Measurements from ENCODE around the gene IGF1R. TPM values are rescaled to one million over a fixed set of nuclear protein-coding genes. Genes with fewer than 3 reads are reported as not detected.
A peak's percentile ranks its signal among the peaks of the same experiment; 100 is the strongest.

Gene IGF1R
- total and polyA plus RNA-seq, 8 donors = 8.1 to 50.3 (median 36.0) TPM

- intact Hi-C loops (cut with DNase I) = loop anchor here in 2 of 3 donors (5.0 to 10.0 kb wide), 2 partner anchors 131 to 133 kb away; no protein-coding TSS in a partner anchor
- Histone ChIP-seq H3K9me3 (no peaks in the 10 kb centered on the region), H3K4me3 (no peak overlapping the region), H3K36me3 (no peaks in the 10 kb centered on the region), H3K27me3 (no peaks in the 10 kb centered on the region), H3K4me1 (peaks cover 0 to 25% (median 8%) of the 10 kb centered on the region in 3 donors), H3K27ac (no peak overlapping the region)
- DNase-seq = no peak
- TF ChIP-seq, protein P1, sequence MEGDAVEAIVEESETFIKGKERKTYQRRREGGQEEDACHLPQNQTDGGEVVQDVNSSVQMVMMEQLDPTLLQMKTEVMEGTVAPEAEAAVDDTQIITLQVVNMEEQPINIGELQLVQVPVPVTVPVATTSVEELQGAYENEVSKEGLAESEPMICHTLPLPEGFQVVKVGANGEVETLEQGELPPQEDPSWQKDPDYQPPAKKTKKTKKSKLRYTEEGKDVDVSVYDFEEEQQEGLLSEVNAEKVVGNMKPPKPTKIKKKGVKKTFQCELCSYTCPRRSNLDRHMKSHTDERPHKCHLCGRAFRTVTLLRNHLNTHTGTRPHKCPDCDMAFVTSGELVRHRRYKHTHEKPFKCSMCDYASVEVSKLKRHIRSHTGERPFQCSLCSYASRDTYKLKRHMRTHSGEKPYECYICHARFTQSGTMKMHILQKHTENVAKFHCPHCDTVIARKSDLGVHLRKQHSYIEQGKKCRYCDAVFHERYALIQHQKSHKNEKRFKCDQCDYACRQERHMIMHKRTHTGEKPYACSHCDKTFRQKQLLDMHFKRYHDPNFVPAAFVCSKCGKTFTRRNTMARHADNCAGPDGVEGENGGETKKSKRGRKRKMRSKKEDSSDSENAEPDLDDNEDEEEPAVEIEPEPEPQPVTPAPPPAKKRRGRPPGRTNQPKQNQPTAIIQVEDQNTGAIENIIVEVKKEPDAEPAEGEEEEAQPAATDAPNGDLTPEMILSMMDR (IDR thresholded peaks at IDR 0.05) = no peak
- no peak for FAIRE-seq
- WGBS, 2 donors = 88 to 91% methylated on average over 8 of the region's 8 CpGs
- ATAC-seq = no peak
Observed at GRCh38 chr15:98655732-98656131, 7.4 kb downstream of the IGF1R start.

DNA sequence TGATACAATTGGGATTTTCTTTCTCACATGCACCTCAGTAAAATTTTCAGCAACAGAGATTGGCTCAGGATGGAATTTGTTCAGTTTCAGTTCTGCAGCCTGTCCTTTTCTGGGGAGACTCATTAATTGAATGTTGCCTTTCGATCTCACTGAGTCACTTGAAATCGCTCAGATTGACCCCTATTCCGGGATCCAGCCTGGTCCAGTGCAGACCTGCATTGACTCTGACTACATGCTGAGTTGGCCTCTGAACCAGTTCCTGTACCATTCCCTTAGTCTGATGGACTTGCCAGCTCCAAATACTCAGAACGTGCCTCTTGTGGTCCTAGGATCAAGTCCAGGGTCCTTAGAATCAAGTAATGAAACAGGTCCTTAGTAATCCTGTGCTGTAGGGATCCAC lies 9.4 kb downstream of the IGF1R start:
- H3K4me1 ChIP-seq = peaks cover 0 to 17% (median 8%) of the 10 kb centered on the region in 3 donors
- intact Hi-C loops (cut with DNase I) = loop anchor here in 2 of 3 donors (5.0 to 10.0 kb wide), 2 partner anchors 133 to 135 kb away; no protein-coding TSS in a partner anchor
- FAIRE-seq (no peak), ATAC-seq (no peak), DNase-seq (no peak)
- no peaks in the 10 kb centered on the region for H3K27me3 ChIP-seq
- no peak overlapping the region for H3K27ac ChIP-seq
- no peaks in the 10 kb centered on the region for H3K9me3 ChIP-seq
- H3K36me3 ChIP-seq = no peaks in the 10 kb centered on the region
- TF ChIP-seq, protein P1 (IDR thresholded peaks at IDR 0.05) = no peak
- WGBS, 2 donors = 72 to 77% methylated on average over 4 of the region's 4 CpGs
- H3K4me3 ChIP-seq = no peak overlapping the region

DNA sequence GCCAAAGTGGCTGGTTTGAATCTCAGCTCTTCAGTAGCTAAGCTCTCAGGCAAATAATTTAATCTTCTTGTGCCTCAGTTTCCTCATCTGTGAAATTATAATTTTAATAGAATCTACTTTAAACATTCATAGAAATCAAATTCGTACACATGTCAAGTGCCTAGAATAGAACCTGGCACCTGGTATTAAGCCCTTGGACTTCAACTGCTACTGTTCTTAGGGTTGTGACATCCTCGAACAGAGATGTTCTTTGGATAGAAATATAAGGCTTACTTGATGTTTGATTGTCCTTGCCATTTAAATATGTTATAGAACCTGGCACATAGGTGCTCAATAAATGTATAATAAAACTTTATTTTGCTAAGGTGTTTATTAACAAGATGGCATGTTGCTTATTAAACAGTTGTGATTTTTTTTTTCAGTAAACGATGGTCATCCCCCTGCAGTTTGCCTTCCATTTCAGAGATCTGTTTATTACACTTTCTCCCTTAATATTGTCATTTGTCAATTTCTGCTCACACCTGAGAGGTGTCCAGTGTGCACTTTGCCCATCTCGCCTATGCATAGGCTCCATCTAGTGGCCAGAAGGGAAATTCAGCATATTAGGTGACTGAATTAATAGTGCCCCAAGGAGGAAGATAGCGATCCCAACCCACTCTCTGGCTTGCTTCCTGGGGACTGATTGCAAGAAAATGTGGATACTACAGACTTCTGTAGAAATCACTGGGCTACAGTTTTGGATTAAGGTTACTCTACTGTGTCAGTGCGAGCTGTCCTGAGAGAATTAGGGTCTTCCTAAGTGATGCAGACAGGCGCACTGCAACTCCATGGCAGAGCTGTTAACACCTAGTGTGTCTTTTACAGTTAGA lies 10.7 kb downstream of the IGF1R start:
- H3K4me1 ChIP-seq = peaks cover 0 to 17% (median 8%) of the 10 kb centered on the region in 3 donors
- 26 to 30% methylated on average over 7 of the region's 7 CpGs for WGBS, 2 donors
- intact Hi-C loops (cut with DNase I) = loop anchor here in 2 of 3 donors (5.0 to 10.0 kb wide), 2 partner anchors 134 to 137 kb away; no protein-coding TSS in a partner anchor
- H3K9me3 ChIP-seq = no peaks in the 10 kb centered on the region
- DNase-seq (peak in 3 of 6 donors; percentile 33 to 54 (median 44)), FAIRE-seq (peak; percentile 34), ATAC-seq (peak; percentile 88 to 94 (median 90))
- H3K4me3 ChIP-seq = no peak overlapping the region
- no peak overlapping the region for H3K27ac ChIP-seq
- H3K36me3 ChIP-seq = no peaks in the 10 kb centered on the region
- TF ChIP-seq, protein P1 (IDR thresholded peaks at IDR 0.05) = peak; percentile 34 to 73 (median 65)
- no peaks in the 10 kb centered on the region for H3K27me3 ChIP-seq

DNA sequence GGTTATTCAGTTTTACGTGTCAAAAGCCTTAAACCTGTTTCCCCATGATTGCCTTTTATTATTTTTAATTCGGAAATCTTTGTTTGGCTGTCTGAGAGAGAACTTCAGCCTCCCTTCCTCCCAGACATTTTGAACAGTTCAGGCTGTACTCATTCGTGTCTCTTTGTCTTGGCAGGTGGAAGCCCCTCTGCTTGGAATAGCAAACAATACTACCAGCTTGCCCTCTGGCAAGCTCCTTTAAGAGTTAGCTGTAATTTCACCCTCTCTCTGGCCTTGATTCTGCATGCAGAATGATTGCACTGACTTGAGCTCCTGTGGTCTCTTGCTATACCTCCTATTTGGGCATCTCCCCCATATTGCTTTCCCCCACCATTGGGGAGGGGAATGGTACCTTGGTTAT lies 11.7 kb downstream of the IGF1R start:
- peak in 2 of 4 donors; percentile 47 to 55 for ATAC-seq
- intact Hi-C loops (cut with DNase I) = loop anchor here in 1 of 3 donors (10.0 kb wide), 1 partner anchor 115 kb away; no protein-coding TSS in a partner anchor

More for the DNA sequence above, 11.7 kb downstream of the IGF1R start:
- no peak for FAIRE-seq
- TF ChIP-seq, protein P1 (IDR thresholded peaks at IDR 0.05) = no peak
- WGBS, 2 donors = 35 to 38% methylated on average over 3 of the region's 3 CpGs
- no peak overlapping the region for H3K4me3 ChIP-seq
- H3K36me3 ChIP-seq = no peaks in the 10 kb centered on the region
- no peak overlapping the region for H3K27ac ChIP-seq
- no peaks in the 10 kb centered on the region for H3K27me3 ChIP-seq
- H3K9me3 ChIP-seq = no peaks in the 10 kb centered on the region
- peaks cover 0 to 12% (median 8%) of the 10 kb centered on the region in 3 donors for H3K4me1 ChIP-seq
- no peak for DNase-seq

Data from pancreas (tissue), 10 donors.